Uterus (tissue), 2 donors: Measurements from ENCODE around the gene THPO.

Experiments
- POLR2A ChIP-seq, 2 donors: fragments of 450-650 bp; IDR thresholded peaks; one replicate each; pipeline ENCODE4 v1.6.1; 2016; ENCODE audit warnings: antibody characterized with exemption in 2 of 2, mild to moderate bottlenecking in 1 of 2, moderate library complexity in 1 of 2
- TF ChIP-seq, protein P1 (sequence below), 4 experiments: fragments of 200-600 bp in 2 of 4; fragments of 450-650 bp in 2 of 4; sonication (generic) in 2 of 4; IDR thresholded peaks; one replicate each; pipeline ENCODE4 v1.5.1; 2016 to 2019; ENCODE audit warnings: antibody characterized with exemption in 4 of 4, mild to moderate bottlenecking in 2 of 4, moderate library complexity in 1 of 4

DNA sequence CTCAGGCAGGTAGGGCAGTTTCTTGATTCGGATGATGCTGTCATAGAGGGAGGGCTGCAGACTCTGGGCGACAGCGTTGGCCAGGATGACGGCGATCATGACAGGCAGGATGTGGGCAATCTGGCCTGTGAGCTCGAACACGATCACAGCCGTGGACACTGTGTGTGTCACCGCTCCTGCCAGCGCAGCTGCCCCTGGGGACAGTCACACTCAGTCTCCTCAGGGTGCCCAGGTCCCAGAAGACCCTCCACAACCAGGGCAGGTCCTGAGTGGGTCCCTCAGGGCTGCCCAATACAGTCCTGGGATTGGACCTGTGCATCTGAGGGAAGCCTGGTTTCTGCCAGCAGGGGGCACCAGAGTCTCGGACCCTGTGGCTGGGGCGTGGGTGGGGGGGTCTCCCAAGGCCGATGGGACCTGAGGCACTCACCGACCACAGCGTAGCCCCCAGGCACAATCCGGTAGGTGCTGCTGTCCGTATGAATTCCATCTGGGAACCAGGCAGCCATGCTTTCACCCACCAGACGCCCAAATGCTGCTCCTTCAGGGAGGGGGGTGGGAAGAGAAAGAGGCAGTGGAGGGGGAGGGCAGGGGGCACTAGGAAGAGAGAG, 23.8 kb downstream of the THPO start:
- TF ChIP-seq, protein P1, sequence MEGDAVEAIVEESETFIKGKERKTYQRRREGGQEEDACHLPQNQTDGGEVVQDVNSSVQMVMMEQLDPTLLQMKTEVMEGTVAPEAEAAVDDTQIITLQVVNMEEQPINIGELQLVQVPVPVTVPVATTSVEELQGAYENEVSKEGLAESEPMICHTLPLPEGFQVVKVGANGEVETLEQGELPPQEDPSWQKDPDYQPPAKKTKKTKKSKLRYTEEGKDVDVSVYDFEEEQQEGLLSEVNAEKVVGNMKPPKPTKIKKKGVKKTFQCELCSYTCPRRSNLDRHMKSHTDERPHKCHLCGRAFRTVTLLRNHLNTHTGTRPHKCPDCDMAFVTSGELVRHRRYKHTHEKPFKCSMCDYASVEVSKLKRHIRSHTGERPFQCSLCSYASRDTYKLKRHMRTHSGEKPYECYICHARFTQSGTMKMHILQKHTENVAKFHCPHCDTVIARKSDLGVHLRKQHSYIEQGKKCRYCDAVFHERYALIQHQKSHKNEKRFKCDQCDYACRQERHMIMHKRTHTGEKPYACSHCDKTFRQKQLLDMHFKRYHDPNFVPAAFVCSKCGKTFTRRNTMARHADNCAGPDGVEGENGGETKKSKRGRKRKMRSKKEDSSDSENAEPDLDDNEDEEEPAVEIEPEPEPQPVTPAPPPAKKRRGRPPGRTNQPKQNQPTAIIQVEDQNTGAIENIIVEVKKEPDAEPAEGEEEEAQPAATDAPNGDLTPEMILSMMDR (IDR thresholded peaks at IDR 0.05) = peak; percentile 41 to 63 (median 48)
- TF ChIP-seq POLR2A (IDR thresholded peaks at IDR 0.05) = no peak
